Measurements from ENCODE around the gene S1PR4.
"Not testable (repeated sequence)": the region's sequence is repeated elsewhere in the genome, so short reads cannot be mapped to it uniquely, and the experiment has no call there.

The S1PR4 gene

DNA sequence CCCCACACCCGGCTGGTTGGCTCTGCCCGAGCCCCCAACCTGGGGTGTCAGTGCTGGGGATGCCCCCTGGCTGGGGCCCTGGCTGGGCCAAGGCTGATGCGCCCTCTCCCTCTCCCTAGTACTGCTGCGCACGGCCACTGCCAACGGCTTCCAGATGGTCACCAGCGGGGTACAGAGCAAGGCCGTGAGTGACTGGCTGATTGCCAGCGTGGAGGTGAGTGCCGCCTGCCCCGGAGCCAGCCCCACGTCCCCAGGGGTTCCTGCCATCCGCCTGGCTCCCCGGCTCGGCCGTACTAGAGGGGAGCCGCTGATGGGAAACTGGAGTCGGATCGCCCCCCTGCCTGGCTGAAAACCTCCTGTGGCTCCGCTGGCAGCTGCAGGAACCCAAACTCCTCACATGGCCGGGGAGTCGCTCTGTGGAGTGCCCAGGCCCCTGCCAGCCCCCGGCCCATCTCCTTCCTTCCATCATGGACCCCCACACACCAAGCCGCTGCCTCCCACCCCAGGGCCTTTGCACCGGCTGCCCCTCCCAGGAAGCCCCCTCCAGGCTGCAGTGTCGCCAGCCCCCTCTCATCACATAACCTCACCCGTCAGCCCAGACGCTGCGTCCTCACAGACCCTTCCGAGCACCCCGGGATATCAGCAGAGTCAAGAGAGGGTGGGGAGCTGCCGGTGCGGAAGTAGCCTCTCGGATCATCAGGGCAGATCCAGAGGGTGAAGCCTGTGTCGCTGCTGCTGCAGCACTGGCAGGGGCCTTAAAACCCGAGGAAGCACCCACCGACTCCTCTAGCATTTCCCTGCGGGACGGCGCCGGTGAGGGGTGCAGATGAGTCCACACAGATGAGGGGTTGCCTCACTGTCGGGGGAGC, 17.7 kb downstream of the S1PR4 start:
- no peak for FAIRE-seq

DNA sequence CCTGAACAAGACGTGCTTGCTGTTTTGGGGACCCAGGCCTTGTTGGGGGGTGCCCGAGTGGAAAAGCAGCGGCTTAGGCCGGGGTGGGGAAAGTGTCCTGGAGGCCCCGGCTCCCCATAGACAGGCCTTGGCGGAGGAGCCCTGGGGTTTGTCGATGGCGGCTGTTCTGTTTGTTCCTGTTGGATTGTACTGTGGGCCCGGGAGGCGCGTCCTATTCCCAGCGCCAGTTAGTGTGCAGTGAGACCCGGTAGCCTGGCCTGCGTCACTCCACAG, 18.3 kb downstream of the S1PR4 start:
- FAIRE-seq = no peak

GRCh38 chr19:3198901-3199700, 20.5 kb downstream of the S1PR4 start:
- FAIRE-seq = no peak

DNA sequence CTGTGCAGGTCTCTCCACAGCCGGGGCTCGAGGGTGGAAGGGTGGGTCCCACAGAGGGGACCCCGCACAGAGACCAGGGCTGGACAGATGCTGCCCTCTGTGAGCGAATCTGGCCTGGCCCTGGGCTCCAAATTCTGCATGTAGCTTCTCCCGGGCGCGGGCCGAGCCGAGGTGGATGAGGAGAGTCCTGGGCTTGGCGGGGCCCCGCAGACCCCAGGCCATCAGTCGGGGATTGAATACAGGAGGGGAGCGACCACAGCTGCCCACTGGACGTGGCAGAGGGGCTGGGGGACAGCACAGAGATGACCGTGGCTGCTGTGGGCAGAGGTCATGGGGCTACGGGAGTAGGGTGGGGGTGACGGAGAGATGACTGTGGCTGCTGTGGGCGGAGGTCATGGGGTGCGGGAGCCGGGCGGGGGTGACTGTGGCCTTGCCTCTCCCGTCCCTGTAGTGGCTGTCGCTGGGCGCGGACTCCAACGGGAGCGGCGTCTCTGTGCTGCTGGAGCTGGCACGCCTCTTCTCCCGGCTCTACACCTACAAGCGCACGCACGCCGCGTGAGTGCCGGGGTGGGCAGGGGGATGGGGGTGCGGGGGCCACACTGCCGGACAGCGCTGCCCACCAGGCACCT, 22.6 kb downstream of the S1PR4 start:
- no peak for FAIRE-seq

GRCh38 chr19:3201911-3202310, 23.3 kb downstream of the S1PR4 start:
- no peak for FAIRE-seq

DNA sequence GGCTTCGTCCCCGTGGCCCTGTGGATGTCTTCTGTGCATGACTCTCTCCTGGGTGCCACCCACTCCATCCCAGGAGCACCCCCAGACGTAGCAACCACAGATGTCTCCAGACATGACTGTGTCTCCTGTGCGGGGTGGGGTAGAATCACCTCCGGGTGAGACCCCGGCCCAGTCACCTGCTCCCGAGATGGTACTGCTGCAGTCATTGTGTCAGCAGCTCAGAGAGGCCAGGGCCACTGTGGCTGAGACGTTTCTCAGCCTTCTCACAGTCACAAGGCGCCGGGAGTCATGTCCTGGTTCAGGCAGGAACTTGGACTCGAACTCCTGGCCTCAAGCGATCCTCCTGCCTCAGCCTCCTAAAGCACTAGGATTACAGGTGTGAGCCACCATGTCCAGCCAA, 23.8 kb downstream of the S1PR4 start:
- FAIRE-seq = no peak

DNA sequence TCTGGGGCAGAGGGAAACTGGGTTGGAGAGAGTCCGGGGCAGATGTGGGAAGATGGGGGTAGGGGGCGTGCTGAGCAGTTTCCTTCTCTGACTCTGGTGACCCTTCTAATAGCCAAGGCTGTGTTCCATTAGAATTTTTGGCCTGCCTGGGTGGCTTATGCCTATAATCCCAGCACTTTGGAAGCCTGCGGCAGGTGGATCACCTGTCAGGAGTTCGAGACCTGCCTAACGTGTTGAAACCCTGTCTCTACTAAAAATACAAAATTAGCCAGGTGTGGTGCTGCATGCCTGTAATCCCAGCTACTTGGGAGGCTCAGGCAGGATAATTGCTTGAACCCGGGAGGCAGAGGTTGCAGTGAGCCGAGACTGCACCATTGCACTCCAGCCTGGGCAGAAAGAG, 24.3 kb downstream of the S1PR4 start:
- not testable (repeated sequence) for FAIRE-seq

DNA sequence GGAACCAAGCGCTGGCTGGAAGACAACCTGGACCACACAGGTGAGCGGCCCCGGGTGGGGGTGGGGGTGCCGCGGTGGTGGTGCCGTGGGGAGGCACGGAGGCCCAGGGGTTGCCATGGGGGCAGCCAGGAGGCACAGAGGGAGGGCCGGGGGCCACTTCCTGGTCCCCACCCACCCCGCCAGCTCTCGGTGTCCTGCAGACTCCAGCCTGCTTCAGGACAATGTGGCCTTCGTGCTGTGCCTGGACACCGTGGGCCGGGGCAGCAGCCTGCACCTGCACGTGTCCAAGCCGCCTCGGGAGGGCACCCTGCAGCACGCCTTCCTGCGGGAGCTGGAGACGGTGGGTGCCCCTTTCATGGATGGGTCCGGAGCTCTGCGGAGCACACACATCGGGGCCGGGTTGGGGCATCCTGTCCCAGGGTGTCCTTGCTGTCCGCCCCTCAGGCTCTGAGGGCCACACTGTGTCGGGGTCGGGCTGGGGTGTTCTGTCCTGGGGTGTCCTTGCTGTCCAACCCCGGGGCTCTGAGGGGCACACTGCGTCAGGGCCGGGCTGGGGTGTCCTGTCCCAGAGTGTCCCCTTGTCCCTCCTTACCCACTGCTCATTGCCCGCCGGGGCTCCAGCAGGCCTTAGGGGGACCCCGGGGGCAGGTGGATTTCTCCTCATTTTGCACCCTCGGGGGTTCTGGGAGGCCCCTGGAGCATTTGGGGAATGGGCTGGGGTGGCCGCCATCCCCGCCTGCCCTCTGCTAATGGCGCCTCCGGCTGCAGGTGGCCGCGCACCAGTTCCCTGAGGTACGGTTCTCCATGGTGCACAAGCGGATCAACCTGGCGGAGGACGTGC, 25.5 kb downstream of the S1PR4 start:
- no peak for FAIRE-seq

DNA sequence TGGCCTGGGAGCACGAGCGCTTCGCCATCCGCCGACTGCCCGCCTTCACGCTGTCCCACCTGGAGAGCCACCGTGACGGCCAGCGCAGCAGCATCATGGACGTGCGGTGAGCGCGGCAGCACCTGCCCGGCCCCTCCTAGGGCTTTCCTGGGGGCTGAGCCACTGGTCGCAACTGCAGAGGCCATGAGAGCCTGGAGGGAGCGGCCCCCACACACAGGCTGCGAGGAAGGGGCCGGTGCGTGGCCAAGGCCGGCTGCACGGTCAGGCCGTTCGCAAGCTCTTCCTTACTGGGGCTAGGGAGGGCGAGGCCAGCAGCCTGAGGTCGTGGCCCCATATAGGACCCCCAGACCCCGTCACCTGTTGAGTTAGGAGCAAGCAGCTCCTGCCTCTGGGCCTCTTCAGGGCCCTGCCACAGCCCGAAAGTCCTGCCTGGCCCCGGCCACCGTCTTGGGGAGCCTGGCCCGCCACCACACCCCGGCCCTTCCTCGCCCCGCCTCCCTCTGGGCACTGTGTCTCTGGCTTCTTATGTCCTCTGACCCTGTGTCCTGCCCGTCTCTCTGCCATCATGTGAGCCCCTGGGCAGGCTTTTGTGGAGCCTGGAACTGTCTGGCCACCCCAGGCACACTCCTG, 26.2 kb downstream of the S1PR4 start:
- no peak for FAIRE-seq

GRCh38 chr19:3206216-3206953, 27.8 kb downstream of the S1PR4 start:
- no peak for FAIRE-seq

DNA sequence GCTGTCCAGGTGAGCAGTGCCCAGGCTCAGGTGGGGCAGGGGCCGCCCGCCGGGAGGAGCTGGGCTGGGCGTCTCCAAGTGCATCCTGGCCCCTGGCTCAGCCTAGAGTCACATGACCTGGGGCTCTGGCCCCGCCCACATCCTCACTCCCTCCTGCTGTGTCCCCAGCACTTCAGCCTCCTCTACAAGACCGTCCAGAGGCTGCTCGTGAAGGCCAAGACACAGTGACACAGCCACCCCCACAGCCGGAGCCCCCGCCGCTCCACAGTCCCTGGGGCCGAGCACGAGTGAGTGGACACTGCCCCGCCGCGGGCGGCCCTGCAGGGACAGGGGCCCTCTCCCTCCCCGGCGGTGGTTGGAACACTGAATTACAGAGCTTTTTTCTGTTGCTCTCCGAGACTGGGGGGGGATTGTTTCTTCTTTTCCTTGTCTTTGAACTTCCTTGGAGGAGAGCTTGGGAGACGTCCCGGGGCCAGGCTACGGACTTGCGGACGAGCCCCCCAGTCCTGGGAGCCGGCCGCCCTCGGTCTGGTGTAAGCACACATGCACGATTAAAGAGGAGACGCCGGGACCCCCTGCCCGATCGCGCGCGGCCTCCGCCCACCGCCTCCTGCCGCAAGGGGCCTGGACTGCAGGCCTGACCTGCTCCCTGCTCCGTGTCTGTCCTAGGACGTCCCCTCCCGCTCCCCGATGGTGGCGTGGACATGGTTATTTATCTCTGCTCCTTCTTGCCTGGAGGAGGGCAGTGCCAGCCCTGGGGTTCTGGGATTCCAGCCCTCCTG, 29.1 kb downstream of the S1PR4 start:
- FAIRE-seq = no peak

GRCh38 chr19:3208317-3209207, 30.0 kb downstream of the S1PR4 start:
- FAIRE-seq = no peak

- no peak for FAIRE-seq
These were observed 31.9 kb downstream of the S1PR4 start for GRCh38 chr19:3210347-3211017.

GRCh38 chr19:3211191-3211590, 32.6 kb downstream of the S1PR4 start:
- FAIRE-seq = no peak

- FAIRE-seq = no peak
These were observed 34.6 kb downstream of the S1PR4 start for GRCh38 chr19:3213159-3213558.

- FAIRE-seq = no peak
These were observed 38.3 kb downstream of the S1PR4 start for GRCh38 chr19:3216874-3217273.

GRCh38 chr19:3220576-3220975, 42.0 kb downstream of the S1PR4 start:
- FAIRE-seq = no peak

DNA sequence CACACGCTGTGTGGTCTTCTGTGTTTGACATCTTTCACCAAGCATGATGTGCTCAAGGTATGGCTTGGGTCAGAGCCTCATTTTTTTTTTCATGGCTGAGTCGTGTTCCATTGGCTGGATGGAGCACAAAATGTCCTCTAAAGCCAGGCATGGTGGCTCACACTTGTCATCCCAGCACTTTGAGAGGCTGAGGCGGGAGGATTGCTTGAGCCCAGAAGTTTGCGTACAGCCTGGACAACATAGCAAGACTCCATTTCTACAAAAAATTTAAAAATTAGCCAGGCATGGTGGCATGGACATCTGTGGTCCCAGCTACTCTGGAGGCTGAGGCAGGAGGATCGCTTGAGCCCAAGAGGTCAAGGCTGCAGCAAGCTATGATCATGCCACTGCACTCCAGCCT, 43.0 kb downstream of the S1PR4 start:
- FAIRE-seq = not testable (repeated sequence)

- FAIRE-seq = no peak
These were observed 44.1 kb downstream of the S1PR4 start for GRCh38 chr19:3222709-3223108.
